Lower leg skin (tissue), 4 donors: ENCODE results near the gene TIPIN. TPM values are rescaled to one million over a fixed set of nuclear protein-coding genes. Genes with fewer than 3 reads are reported as not detected.

Experiments
- DNase-seq, 2 donors: peaks; one replicate each; pipeline ENCODE4 v3.0.0-alpha.2; 2019; ENCODE audit warnings: low spot score in 2 of 2
- H3K4me3 ChIP-seq: fragments of 200-600 bp; sonication (generic); 2 replicates; pipeline ENCODE4 v1.5.1; 2017; ENCODE audit warnings: mild to moderate bottlenecking, low read depth; ENCODE audit not compliant: poor library complexity, severe bottlenecking
- POLR2A ChIP-seq, 2 donors: fragments of 450-650 bp; IDR thresholded peaks; one replicate each; pipeline ENCODE4 v1.6.1; 2016 to 2017; ENCODE audit warnings: antibody characterized with exemption in 2 of 2, mild to moderate bottlenecking in 1 of 2, moderate library complexity in 1 of 2
- WGBS, 2 donors: methylation state at CpG; one replicate each; pipeline ENCODE4 v1.1.5; 2018; 5-methylcytosine and 5-hydroxymethylcytosine counted together
- intact Hi-C: fragments of 100-400 bp; cut with DNase I; formaldehyde crosslinking; loops from one replicate; pipeline ENCODE4 v1.15.0; 2023; ENCODE audit warnings: low total_unique reads
- total RNA-seq, 4 donors: library from RNA; depleted of rRNA; stranded (reverse); fragments of >200 nt; gene quantifications; one replicate each; pipeline ENCODE4 v1.1.0, GENCODE V29; 2016
- TF ChIP-seq, protein P1 (sequence below), 3 donors: fragments of 450-650 bp; IDR thresholded peaks; one replicate each; pipeline ENCODE4 v1.5.1; 2016; ENCODE audit warnings: antibody characterized with exemption in 3 of 3, mild to moderate bottlenecking in 3 of 3, moderate library complexity in 2 of 3

TIPIN gene
- total RNA-seq, 4 donors from 2014 or later: 4.0 to 14.8 (median 5.3) TPM

DNA sequence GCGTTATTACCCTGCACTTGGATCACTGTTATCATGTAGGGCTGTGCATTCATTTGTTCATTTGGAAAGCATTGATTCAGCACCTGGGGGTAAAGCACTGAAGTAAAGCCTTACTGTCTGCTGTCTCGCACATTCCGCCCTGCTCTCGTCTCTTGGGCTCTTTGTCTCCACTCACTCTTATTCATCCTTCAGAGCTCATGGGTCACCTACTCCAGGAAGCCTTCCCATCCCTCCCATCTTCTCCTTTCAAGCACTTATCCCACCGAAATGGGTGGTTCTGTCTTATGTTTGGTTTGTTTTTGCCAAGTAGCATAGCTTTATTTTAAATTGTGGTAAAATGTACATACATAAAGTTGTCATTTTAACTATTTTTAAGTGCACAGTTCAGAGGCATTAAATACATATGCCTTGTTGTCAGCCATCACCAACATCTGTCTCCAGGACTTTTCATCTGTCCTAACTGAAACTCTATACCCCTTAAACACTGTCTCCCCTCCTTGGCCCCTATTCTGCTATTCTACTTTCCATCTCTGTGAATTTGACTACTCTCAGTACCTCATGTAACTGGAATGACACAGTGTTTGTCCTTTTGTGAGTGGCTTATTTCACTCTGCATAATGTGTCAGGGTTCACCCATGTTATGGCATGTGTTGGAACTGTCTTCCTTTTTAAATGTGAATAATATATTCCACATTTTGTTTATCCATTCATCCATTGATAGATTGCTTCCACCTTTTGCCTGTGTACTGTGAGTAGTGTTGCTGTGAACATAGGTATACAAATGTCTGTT lies 53.8 kb downstream of the TIPIN start:
- no peak overlapping the region for H3K4me3 ChIP-seq
- intact Hi-C loops: no loop called here
- WGBS, 2 donors: 73 to 94% methylated on average over 5 of the region's 5 CpGs
- no peak for TF ChIP-seq POLR2A (IDR thresholded peaks at IDR 0.05)
- TF ChIP-seq, protein P1, sequence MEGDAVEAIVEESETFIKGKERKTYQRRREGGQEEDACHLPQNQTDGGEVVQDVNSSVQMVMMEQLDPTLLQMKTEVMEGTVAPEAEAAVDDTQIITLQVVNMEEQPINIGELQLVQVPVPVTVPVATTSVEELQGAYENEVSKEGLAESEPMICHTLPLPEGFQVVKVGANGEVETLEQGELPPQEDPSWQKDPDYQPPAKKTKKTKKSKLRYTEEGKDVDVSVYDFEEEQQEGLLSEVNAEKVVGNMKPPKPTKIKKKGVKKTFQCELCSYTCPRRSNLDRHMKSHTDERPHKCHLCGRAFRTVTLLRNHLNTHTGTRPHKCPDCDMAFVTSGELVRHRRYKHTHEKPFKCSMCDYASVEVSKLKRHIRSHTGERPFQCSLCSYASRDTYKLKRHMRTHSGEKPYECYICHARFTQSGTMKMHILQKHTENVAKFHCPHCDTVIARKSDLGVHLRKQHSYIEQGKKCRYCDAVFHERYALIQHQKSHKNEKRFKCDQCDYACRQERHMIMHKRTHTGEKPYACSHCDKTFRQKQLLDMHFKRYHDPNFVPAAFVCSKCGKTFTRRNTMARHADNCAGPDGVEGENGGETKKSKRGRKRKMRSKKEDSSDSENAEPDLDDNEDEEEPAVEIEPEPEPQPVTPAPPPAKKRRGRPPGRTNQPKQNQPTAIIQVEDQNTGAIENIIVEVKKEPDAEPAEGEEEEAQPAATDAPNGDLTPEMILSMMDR (IDR thresholded peaks at IDR 0.05): no peak
- DNase-seq: no peak

DNA sequence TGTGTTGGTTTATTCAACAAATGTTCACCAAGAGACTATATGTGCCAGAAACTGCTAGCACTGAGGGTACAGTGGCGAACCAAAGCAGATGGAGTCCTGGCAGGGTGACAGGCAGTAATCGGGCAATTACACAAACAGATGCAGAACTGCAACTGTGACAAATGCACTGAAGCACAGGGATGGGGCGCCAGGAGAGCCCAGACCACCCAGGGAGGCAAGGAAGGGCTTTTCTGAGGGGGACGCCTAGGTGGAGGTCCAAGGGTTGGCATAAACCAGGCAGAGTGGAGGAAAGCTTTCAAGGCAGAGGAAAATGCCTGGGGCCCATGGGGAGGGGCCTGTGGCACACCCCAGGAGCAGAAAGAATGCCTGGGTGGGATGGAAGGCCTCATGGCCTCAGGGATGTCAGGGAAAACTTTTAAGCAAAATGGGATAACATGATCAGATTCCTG lies 57.7 kb downstream of the TIPIN start:
- 70 to 83% methylated on average over 4 of the region's 4 CpGs for WGBS, 2 donors
- TF ChIP-seq, protein P1 (IDR thresholded peaks at IDR 0.05): no peak
- no peak for TF ChIP-seq POLR2A (IDR thresholded peaks at IDR 0.05)
- H3K4me3 ChIP-seq: no peak overlapping the region
- intact Hi-C loops: no loop called here
- peak in 1 of 2 donors; percentile 17 for DNase-seq

DNA sequence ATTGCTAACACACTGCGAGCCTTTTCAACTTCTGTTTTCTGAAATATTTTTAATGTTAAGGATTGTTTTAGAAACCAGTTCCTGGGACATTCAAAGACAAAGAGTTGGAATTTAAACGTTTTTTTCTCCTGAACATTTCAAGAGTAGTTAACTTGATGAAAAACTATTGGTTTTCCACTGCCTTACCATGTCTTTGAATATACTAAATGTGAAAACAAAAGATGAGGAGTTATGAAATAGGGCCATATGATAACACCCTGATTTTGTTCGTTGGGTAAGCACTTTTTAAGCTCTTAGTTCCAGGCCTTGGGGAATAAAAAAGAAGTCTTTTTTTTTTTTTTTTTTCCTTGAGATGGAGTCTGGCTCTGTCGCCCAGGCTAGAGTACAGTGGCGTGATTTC lies 60.3 kb downstream of the TIPIN start:
- WGBS, 2 donors: 83 to 87% methylated on average over 5 of the region's 5 CpGs
- intact Hi-C loops: no loop called here
- TF ChIP-seq, protein P1 (IDR thresholded peaks at IDR 0.05): no peak
- TF ChIP-seq POLR2A (IDR thresholded peaks at IDR 0.05): no peak
- DNase-seq: no peak
- no peak overlapping the region for H3K4me3 ChIP-seq

DNA sequence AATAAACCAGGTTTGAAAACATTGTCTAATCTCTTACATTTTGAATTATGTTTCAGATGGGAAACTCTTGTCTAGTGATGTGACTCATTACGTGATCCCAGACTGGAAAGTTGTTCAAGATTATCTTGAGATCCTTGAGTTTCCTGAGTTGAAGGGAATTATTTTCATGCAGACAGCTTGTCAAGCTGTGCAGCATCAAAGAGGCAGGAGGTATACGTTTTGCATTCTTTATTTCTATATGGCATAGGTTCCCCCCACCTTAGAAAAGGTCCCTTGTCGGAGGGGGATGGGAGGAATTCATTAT lies 61.6 kb downstream of the TIPIN start:
- TF ChIP-seq, protein P1 (IDR thresholded peaks at IDR 0.05): no peak
- TF ChIP-seq POLR2A (IDR thresholded peaks at IDR 0.05): no peak
- DNase-seq: no peak
- H3K4me3 ChIP-seq: no peak overlapping the region
- WGBS, 2 donors: 36 to 45% methylated on average over 3 of the region's 3 CpGs
- intact Hi-C loops: no loop called here

DNA sequence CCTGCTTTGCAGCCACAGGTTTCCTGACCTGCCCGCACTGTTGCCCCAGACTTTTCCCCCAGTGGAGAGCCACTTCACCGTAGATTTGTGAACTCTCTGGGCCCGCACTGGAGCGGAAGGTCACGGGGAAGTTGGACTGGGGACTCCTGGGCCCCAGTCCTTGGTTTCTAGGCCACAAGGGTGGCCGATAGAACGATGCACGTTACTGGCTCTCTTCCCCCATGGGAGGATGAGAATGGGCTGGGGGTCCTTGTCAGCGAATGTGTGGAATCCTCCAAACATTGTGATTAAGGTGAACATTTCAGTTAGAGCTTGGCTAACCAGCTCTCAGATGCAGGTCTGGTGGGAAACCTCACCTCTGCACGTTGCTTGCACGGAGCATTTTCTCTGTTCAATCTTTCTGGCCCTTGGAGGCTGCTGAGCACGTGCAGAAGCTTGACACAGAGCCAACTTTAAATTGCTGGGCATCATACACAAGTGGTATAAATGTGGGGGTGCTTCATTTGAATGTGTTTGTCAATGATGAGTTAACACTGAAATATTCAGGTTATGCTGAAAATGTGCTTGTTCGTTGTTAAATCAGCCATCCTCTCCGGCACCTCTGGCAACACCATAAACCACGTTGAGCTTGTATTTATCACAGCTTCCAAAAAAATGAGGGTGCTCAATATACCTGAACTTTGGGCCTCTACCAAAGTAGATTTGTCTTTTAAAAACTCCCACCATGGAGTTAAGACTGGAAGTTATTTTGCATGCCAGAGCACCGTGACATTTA lies 62.1 kb downstream of the TIPIN start:
- TF ChIP-seq POLR2A (IDR thresholded peaks at IDR 0.05): no peak
- TF ChIP-seq, protein P1 (IDR thresholded peaks at IDR 0.05): no peak
- H3K4me3 ChIP-seq: peak overlapping the region; percentile 48
- WGBS, 2 donors: 3% methylated on average over 16 of the region's 16 CpGs
- intact Hi-C loops: no loop called here
- DNase-seq: peak in 1 of 2 donors; percentile 76
